TTC549 (cell line): ENCODE measurements around the gene RTBDN.
"Not testable (repeated sequence)": the region's sequence is repeated elsewhere in the genome, so short reads cannot be mapped to it uniquely, and the experiment has no call there.

Source experiments
- FAIRE-seq: peaks from 2 replicates; lab custom pipeline; 2012; peaks lifted over from hg19 to GRCh38; lab: Jason Lieb, UNC

RTBDN gene

GRCh38 chr19:12856653-12857052 is 22.3 kb upstream of the RTBDN start:
- no peak for FAIRE-seq

- no peak for FAIRE-seq
Observed at GRCh38 chr19:12847159-12848139, 13.1 kb upstream of the RTBDN start.

DNA sequence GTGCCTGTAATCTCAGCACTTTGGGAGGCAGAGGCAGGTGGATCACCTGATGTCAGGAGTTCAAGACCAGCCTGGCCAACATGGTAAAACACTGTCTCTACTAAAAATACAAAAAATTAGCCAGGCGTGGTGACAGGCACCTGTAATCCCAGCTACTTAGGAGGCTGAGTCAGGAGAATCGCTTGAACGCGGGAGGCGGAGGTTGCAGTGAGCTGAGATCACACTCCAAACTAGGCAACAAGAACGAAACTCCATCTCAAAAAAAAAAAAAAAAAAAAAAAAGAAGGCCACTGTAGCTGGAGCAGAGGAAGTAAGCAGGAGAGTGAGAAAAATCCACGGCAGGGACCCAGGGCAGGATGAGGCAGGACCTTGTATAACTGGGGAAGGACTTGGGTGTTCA is 12.2 kb upstream of the RTBDN start:
- FAIRE-seq: not testable (repeated sequence)

GRCh38 chr19:12843999-12844732 is 9.8 kb upstream of the RTBDN start:
- no peak for FAIRE-seq

GRCh38 chr19:12843328-12843727 is 8.9 kb upstream of the RTBDN start:
- no peak for FAIRE-seq

- no peak for FAIRE-seq
Observed at GRCh38 chr19:12842511-12842910, 8.1 kb upstream of the RTBDN start.

GRCh38 chr19:12841094-12841493 is 6.7 kb upstream of the RTBDN start:
- no peak for FAIRE-seq

DNA sequence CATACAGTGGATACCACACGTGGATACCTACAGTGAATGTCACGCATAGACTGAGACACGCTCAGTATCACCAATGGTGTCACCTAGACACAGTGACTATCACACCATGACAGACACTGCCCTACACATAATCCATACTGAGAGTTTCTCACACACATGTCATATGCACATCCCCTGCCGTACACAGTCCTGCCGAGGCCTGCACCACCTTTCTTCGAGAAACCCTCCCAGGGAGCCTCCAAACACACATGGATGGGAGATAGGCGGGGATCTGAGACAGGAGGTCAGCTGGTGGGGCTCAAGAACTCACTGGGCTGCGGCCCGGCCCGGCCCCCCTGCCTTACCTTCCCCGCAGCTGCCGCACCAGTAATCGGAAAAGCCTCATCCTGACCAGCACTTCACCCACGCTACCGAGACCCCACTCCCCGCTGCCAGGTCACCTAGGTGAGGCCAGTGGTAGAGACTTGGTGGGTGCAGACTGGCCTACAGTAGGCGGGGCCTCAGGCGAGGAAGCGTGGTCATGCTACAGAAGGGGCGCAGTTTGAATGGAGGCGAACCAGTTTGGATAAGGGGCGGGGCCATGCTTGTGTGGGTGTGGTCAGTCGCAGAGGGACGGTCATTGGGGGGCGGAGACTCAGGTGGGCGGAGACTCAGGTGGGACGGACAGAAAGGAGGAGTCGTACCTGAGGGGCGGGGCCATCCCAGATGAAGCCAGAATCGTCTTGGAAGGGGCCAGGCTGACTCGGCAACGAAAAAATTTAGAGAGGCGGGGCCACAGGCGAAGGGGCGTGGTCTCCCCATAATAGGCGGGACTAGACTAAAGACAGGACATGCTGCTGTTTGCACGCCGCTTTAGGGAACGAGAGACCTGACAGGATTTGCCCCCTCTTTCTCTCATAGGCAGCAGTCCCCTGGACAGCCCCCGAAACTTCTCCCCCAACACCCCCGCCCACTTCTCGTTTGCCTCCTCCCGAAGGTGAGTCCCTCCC is 6.0 kb upstream of the RTBDN start:
- FAIRE-seq: no peak

GRCh38 chr19:12838886-12839756 is 4.7 kb upstream of the RTBDN start:
- FAIRE-seq: no peak

- FAIRE-seq: no peak
Observed at GRCh38 chr19:12838182-12838885, 4.0 kb upstream of the RTBDN start, which contains the start of gene MAST1. TSS of gene MAST1 (plus strand) at chr19:12838515. CDS start at chr19:12838573, 58 bp downstream.

DNA sequence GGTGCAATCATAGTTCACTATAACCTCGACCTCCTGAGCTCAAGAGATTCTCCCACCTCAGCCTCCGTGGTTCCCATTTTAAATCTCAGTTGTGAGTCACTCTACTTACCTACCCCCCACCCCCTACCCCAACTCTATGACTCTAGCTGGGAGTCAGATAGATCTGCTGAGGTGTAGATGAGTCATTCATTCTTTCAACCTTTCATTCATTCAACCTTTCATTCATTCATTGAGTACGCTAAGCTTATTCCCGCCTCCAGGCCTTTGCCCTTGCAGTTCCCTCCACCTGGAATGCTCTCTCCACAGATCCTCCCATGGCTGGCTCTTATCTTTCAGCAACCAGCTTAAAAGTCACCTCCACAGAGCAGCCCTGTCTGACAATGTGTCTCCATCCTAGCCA is 2.8 kb upstream of the RTBDN start:
- no peak for FAIRE-seq

DNA sequence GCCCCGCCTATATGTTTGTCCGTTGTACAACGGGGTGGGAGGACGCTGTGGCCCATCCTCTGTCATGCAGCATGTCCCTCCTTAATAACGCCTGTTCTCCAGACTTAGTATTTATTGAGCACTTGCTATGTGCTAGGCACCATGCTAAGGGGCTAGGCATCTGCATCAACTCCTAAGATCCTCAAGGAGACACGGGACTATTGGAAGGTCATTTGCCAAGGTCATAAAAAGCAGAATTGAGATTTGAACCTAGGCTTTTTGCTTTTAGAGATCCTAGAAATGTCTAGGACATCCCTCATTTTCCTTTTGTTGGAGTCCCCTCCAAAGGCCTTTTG is 2.1 kb upstream of the RTBDN start:
- no peak for FAIRE-seq

DNA sequence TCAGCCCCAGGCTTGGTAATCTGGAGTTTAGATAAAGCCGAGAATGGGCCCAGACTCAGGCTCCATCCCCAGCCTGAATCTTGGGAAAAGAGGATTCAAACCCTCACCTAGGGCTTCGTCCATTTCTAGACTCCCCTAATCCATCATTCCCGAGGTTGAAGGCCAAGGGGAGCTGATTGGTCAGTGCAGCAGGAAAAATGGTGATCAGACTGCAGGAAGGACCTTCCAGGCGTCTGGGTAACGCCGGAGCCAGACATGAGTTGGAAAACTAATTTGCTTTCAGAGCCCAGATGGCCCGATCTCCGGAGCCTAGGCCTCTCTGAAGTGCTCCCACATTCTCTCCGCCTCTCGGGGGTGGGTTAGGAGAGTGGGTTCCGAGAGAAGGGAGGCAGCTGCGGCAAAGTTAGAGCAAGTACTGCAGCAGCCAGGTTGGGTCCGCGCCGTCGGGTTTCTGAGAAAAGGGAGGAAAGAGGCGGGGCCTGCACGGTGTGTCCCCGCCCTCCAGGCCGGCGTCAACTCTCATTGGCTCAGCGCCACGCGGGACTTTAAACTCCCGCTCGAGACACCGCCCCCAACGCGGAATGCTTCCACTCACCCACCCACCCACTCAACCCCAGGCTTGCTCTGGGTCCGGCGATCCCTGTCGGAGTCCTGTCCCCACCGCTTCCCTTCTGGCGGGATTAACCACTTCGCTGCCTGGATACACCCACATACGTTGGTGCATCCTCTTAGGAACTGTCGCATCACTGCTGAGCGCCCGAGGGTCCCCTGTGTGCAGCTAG is 788 bp upstream of the RTBDN start:
- no peak for FAIRE-seq

- FAIRE-seq: no peak
Observed at GRCh38 chr19:12833738-12834565, 427 bp downstream of the RTBDN start.

DNA sequence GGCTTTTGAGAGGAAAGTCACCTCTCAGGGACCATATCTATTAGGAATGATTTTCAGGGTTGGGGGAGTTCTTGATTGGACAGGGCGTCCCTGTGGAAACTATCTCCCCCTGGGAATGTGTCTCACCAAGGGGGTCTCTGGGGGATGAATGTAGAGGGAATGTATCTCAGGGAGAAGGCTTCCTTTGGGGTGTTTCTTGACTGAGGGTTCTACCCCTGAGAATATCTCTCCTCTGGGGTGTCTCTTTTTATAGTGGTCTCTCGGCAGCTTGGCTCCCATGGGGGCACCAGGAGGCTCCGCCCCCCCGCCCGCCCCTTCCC is 1.0 kb downstream of the RTBDN start:
- FAIRE-seq: no peak

GRCh38 chr19:12828494-12828893 is 5.9 kb downstream of the RTBDN start:
- no peak for FAIRE-seq

DNA sequence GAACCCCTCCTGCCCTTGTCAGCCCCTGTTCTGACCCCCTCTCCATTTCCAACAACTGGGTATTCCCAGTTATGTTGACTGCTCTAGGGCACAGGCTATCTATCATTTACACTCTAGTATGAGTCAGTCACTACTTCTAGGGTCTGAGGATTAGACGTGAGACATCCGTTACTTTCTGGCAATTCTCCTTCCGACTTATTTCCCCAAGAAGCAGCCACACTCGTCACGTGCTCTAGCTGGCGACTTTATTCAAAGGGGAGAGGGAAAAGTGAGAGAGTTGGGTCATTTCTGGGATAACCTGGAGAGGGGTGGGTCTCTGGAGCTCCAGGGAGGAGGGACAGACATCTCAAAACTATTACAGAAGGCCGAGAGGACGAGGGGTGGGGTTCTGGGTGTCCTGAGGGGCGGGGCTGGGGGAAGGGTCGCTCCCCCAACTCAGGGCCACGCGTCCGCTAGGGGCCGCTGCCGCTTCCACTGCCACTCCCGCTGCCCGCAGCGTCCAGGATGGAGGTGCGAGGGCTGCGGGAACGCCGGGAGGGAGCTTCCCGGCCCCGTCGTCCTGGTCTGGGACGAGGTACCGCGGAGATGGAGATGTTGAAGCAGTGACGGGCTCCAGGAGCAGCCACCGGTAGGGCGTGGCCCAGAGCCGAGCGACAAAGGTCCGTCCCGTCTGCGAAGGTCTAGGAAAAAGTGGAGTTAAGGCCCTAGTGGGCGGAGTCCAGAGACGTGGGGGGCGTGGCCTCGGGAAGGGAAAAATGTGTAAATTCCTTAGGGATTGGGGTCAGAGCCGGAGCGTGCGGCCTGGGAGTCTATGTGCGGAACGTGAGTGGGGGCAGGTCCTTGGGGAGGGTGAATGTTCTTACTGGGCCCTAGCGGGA is 8.9 kb downstream of the RTBDN start:
- FAIRE-seq: no peak

- FAIRE-seq: no peak
Observed at GRCh38 chr19:12821761-12822160, 12.6 kb downstream of the RTBDN start.
